SK-N-SH treated with all-trans-retinoic acid at 6 μM for 48 hours (cell line): ENCODE results near the gene DYRK4.

Experiments
- CSDC2 ChIP-seq: fragments of 250-450 bp; sonication (Bioruptor Pico); IDR thresholded peaks from 2 replicates; pipeline ENCODE4 v1.5.0; 2020; ENCODE audit warnings: mild to moderate bottlenecking, moderate library complexity
- ZFP30 ChIP-seq: fragments of 450-650 bp; formaldehyde crosslinking; IDR thresholded peaks from 2 replicates; pipeline ENCODE4 v1.5.0; 2022; ENCODE audit warnings: mild to moderate bottlenecking, moderate library complexity
- ZNF565 ChIP-seq: fragments of 450-650 bp; formaldehyde crosslinking; conservative IDR thresholded peaks from 2 replicates; pipeline ENCODE4 v1.5.0; 2020; ENCODE audit warnings: low read depth, mild to moderate bottlenecking, moderate library complexity

GRCh38 chr12:4645023-4645422 is 83.0 kb downstream of the DYRK4 start:
- TF ChIP-seq CSDC2 = no peak
- TF ChIP-seq ZNF565 (CRISPR knock-in tag) = no peak
- TF ChIP-seq ZFP30 (CRISPR knock-in tag) = no peak
